HUES64 (cell line): ENCODE results near the gene TPST2.
A peak's percentile ranks its signal among the peaks of the same experiment; 100 is the strongest.

ENCODE experiments used
- H3K27ac ChIP-seq: 2 replicates; pipeline ENCODE4 v1.7.0; 2013; ENCODE audit warnings: low read depth, low read length, inconsistent platforms
- H3K27me3 ChIP-seq: 2 replicates; pipeline ENCODE4 v1.6.1; 2013; ENCODE audit warnings: mild to moderate bottlenecking, low read length; ENCODE audit not compliant: insufficient read depth
- H3K36me3 ChIP-seq: 2 replicates; pipeline ENCODE4 v1.6.1; 2013; ENCODE audit warnings: mild to moderate bottlenecking, low read length; ENCODE audit not compliant: insufficient read depth
- H3K4me1 ChIP-seq: 2 replicates; pipeline ENCODE4 v1.6.1; 2013; ENCODE audit warnings: mild to moderate bottlenecking, low read length, moderate library complexity; ENCODE audit not compliant: insufficient read depth
- H3K4me3 ChIP-seq: 2 replicates; pipeline ENCODE4 v1.5.1; 2013; ENCODE audit warnings: mild to moderate bottlenecking, low read length, moderate library complexity
- H3K9ac ChIP-seq: 2 replicates; pipeline ENCODE4 v1.6.1; 2013; ENCODE audit warnings: mild to moderate bottlenecking, low read depth, low read length
- H3K9me3 ChIP-seq: 2 replicates; pipeline ENCODE4 v1.6.1; 2013; ENCODE audit warnings: low read depth, low read length; ENCODE audit not compliant: insufficient read depth
- WGBS: fragments of 150-250, 120-280 bp; methylation state at CpG from one replicate; pipeline ENCODE4 v1.1.7; 2013; ENCODE audit warnings: missing lambda C conversion rate; 5-methylcytosine and 5-hydroxymethylcytosine counted together

Gene TPST2

GRCh38 chr22:26513838-26514237 is 76.1 kb downstream of the TPST2 start:
- Histone ChIP-seq H3K4me1 (peaks cover 13% of the 10 kb centered on the region; the same call in 1 of the 2 replicates), H3K27me3 (no peaks in the 10 kb centered on the region), H3K36me3 (peaks cover 19% of the 10 kb centered on the region), H3K9me3 (no peaks in the 10 kb centered on the region), H3K27ac (no peak overlapping the region), H3K4me3 (peak overlapping the region; percentile 87; the same call in 1 of the 2 replicates), H3K9ac (no peak overlapping the region)
- WGBS = 96% methylated on average over 1 of the region's 1 CpG

- Histone ChIP-seq H3K27ac (peak within 1 kb of the TSS; percentile 70), H3K36me3 (peaks cover 33% of the 10 kb centered on the region), H3K4me3 (peak within 1 kb of the TSS; percentile 87), H3K27me3 (no peaks in the 10 kb centered on the region), H3K9me3 (no peaks in the 10 kb centered on the region), H3K4me1 (peaks cover 13% of the 10 kb centered on the region; the same call in 1 of the 2 replicates), H3K9ac (peak within 1 kb of the TSS; percentile 82)
- under 1% methylated on average over 40 of the region's 40 CpGs for WGBS
Measured at GRCh38 chr22:26512149-26512793, 77.7 kb downstream of the TPST2 start, which contains the start of gene TFIP11. TFIP11 (minus strand) TSS chr22:26512473; CDS start chr22:26510272, 2,201 bp downstream.

GRCh38 chr22:26508148-26508547 is 81.8 kb downstream of the TPST2 start:
- H3K27ac ChIP-seq = no peak overlapping the region
- no peaks in the 10 kb centered on the region for H3K9me3 ChIP-seq
- peaks cover 10% of the 10 kb centered on the region for H3K4me1 ChIP-seq
- no peak overlapping the region for H3K4me3 ChIP-seq
- H3K9ac ChIP-seq = no peak overlapping the region
- peaks cover 73% of the 10 kb centered on the region for H3K36me3 ChIP-seq
- no peaks in the 10 kb centered on the region for H3K27me3 ChIP-seq

GRCh38 chr22:26503758-26504157 is 86.2 kb downstream of the TPST2 start:
- 79% methylated on average over 1 of the region's 1 CpG for WGBS
- H3K9me3 ChIP-seq = no peaks in the 10 kb centered on the region
- no peak overlapping the region for H3K9ac ChIP-seq
- H3K36me3 ChIP-seq = peaks cover 95% of the 10 kb centered on the region
- H3K27ac ChIP-seq = no peak overlapping the region
- no peaks in the 10 kb centered on the region for H3K27me3 ChIP-seq
- H3K4me1 ChIP-seq = peaks cover 5% of the 10 kb centered on the region
- H3K4me3 ChIP-seq = no peak overlapping the region

GRCh38 chr22:26502688-26503561 is 87.0 kb downstream of the TPST2 start:
- H3K9me3 ChIP-seq = no peaks in the 10 kb centered on the region
- H3K27ac ChIP-seq = peak overlapping the region; percentile 39
- WGBS = 55% methylated on average over 3 of the region's 3 CpGs
- H3K27me3 ChIP-seq = no peaks in the 10 kb centered on the region
- peaks cover 93% of the 10 kb centered on the region for H3K36me3 ChIP-seq
- no peak overlapping the region for H3K9ac ChIP-seq
- no peak overlapping the region for H3K4me3 ChIP-seq
- peaks cover 5% of the 10 kb centered on the region for H3K4me1 ChIP-seq

GRCh38 chr22:26501996-26502395 is 87.9 kb downstream of the TPST2 start:
- H3K27ac ChIP-seq = no peak overlapping the region
- no peaks in the 10 kb centered on the region for H3K9me3 ChIP-seq
- H3K4me3 ChIP-seq = no peak overlapping the region
- H3K36me3 ChIP-seq = peaks cover 90% of the 10 kb centered on the region
- no peak overlapping the region for H3K9ac ChIP-seq
- no peaks in the 10 kb centered on the region for H3K27me3 ChIP-seq
- 100% methylated on average over 1 of the region's 2 CpGs for WGBS
- H3K4me1 ChIP-seq = peaks cover 5% of the 10 kb centered on the region

- Histone ChIP-seq H3K9ac (no peak overlapping the region), H3K27me3 (no peaks in the 10 kb centered on the region), H3K36me3 (peaks cover 92% of the 10 kb centered on the region), H3K4me3 (no peak overlapping the region), H3K9me3 (no peaks in the 10 kb centered on the region), H3K4me1 (peaks cover 5% of the 10 kb centered on the region), H3K27ac (no peak overlapping the region)
- 95% methylated on average over 25 of the region's 25 CpGs for WGBS
Measured at GRCh38 chr22:26499188-26499703, 90.7 kb downstream of the TPST2 start.

- Histone ChIP-seq H3K9ac (no peak overlapping the region), H3K27me3 (no peaks in the 10 kb centered on the region), H3K36me3 (peaks cover 92% of the 10 kb centered on the region), H3K4me3 (no peak overlapping the region), H3K4me1 (no peaks in the 10 kb centered on the region), H3K27ac (no peak overlapping the region), H3K9me3 (no peaks in the 10 kb centered on the region)
- 96% methylated on average over 4 of the region's 4 CpGs for WGBS
Measured at GRCh38 chr22:26496456-26496855, 93.5 kb downstream of the TPST2 start.

- Histone ChIP-seq H3K27ac (no peak overlapping the region), H3K9ac (no peak overlapping the region), H3K9me3 (no peaks in the 10 kb centered on the region), H3K4me3 (no peak overlapping the region), H3K36me3 (peaks cover 93% of the 10 kb centered on the region), H3K27me3 (no peaks in the 10 kb centered on the region), H3K4me1 (no peaks in the 10 kb centered on the region)
Measured at GRCh38 chr22:26494506-26494905, 95.4 kb downstream of the TPST2 start.

- H3K9ac ChIP-seq = no peak overlapping the region
- no peak overlapping the region for H3K4me3 ChIP-seq
- no peaks in the 10 kb centered on the region for H3K9me3 ChIP-seq
- H3K4me1 ChIP-seq = no peaks in the 10 kb centered on the region
- H3K27ac ChIP-seq = no peak overlapping the region
- H3K27me3 ChIP-seq = no peaks in the 10 kb centered on the region
- 94% methylated on average over 9 of the region's 9 CpGs for WGBS
- peaks cover 98% of the 10 kb centered on the region for H3K36me3 ChIP-seq
Measured at GRCh38 chr22:26492220-26492619, 97.7 kb downstream of the TPST2 start.

GRCh38 chr22:26489447-26490036 is 100.4 kb downstream of the TPST2 start:
- Histone ChIP-seq H3K4me3 (no peak overlapping the region), H3K27ac (no peak overlapping the region), H3K36me3 (peaks cover 81% of the 10 kb centered on the region), H3K27me3 (no peaks in the 10 kb centered on the region), H3K9me3 (no peaks in the 10 kb centered on the region), H3K4me1 (peaks cover 2% of the 10 kb centered on the region; the same call in 1 of the 2 replicates), H3K9ac (no peak overlapping the region)
- 98% methylated on average over 4 of the region's 4 CpGs for WGBS
